GM23338 (cell line): ENCODE results near the gene ZNF470.

Experiments
- CREB1 ChIP-seq: fragments of 250-450 bp; sonication (Bioruptor Pico); IDR thresholded peaks from 2 replicates; pipeline ENCODE4 v1.5.0; 2020; ENCODE audit warnings: low read depth, mild to moderate bottlenecking, moderate library complexity
- CTCF ChIP-seq, 2 experiments: fragments of 200-600 bp in 1 of 2; sonication (generic) in 1 of 2; conservative IDR thresholded peaks; 2 replicates each; pipeline versions ENCODE4 v1.5.1 to v1.6.1; 2016 to 2017; ENCODE audit warnings: antibody characterized with exemption in 2 of 2, low read depth in 2 of 2, mild to moderate bottlenecking in 2 of 2, moderate library complexity in 1 of 2
- EZH2 ChIP-seq: fragments of 200-600 bp; sonication (generic); IDR thresholded peaks from one replicate; pipeline ENCODE4 v1.8.0; 2017; ENCODE audit warnings: antibody characterized with exemption, mild to moderate bottlenecking, low read depth; ENCODE audit not compliant: unreplicated experiment
- NANOG ChIP-seq: IDR thresholded peaks from 2 replicates; pipeline ENCODE4 v1.6.1; 2016; ENCODE audit warnings: antibody characterized with exemption, borderline replicate concordance
- POLR2AphosphoS5 ChIP-seq: IDR thresholded peaks from 2 replicates; pipeline ENCODE4 v1.6.1; 2016; ENCODE audit warnings: antibody characterized with exemption, low read depth
- TF ChIP-seq, protein P1 (sequence below): IDR thresholded peaks from one replicate; pipeline ENCODE4 v1.6.1; 2018; ENCODE audit warnings: antibody characterized with exemption; ENCODE audit not compliant: unreplicated experiment

- no peak for TF ChIP-seq CREB1 (CRISPR knock-in tag)
- TF ChIP-seq, protein P1, sequence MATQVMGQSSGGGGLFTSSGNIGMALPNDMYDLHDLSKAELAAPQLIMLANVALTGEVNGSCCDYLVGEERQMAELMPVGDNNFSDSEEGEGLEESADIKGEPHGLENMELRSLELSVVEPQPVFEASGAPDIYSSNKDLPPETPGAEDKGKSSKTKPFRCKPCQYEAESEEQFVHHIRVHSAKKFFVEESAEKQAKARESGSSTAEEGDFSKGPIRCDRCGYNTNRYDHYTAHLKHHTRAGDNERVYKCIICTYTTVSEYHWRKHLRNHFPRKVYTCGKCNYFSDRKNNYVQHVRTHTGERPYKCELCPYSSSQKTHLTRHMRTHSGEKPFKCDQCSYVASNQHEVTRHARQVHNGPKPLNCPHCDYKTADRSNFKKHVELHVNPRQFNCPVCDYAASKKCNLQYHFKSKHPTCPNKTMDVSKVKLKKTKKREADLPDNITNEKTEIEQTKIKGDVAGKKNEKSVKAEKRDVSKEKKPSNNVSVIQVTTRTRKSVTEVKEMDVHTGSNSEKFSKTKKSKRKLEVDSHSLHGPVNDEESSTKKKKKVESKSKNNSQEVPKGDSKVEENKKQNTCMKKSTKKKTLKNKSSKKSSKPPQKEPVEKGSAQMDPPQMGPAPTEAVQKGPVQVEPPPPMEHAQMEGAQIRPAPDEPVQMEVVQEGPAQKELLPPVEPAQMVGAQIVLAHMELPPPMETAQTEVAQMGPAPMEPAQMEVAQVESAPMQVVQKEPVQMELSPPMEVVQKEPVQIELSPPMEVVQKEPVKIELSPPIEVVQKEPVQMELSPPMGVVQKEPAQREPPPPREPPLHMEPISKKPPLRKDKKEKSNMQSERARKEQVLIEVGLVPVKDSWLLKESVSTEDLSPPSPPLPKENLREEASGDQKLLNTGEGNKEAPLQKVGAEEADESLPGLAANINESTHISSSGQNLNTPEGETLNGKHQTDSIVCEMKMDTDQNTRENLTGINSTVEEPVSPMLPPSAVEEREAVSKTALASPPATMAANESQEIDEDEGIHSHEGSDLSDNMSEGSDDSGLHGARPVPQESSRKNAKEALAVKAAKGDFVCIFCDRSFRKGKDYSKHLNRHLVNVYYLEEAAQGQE: no peak
- TF ChIP-seq EZH2: no peak
- TF ChIP-seq CTCF (conservative IDR thresholded peaks at IDR 0.05; ENCODE audit: low read depth in 2 of 2): no peak
- TF ChIP-seq NANOG: no peak
- TF ChIP-seq POLR2AphosphoS5: no peak
Measured at GRCh38 chr19:56566904-56567273, 379 bp upstream of the ZNF470 start.
